HepG2 (cell line): Measurements from ENCODE around the gene GFOD1.

ENCODE experiments used
- CREB3 ChIP-seq: sonication (generic); formaldehyde crosslinking; IDR thresholded peaks from 2 replicates; pipeline ENCODE4 v1.5.0; 2020; ENCODE audit warnings: missing genetic modification reagents
- CTCF ChIP-seq: sonication (generic); formaldehyde crosslinking; IDR thresholded peaks from 2 replicates; pipeline ENCODE4 v1.5.0; 2020; ENCODE audit warnings: mild to moderate bottlenecking, missing genetic modification reagents, moderate library complexity
- TCF7L2 ChIP-seq: IDR thresholded peaks from 2 replicates; pipeline ENCODE4 v1.6.1; 2011; ENCODE audit warnings: mild to moderate bottlenecking, low read depth, low read length, moderate library complexity
- ZBTB26 ChIP-seq: IDR thresholded peaks from 2 replicates; pipeline ENCODE4 v1.6.1; 2016; ENCODE audit warnings: missing compliant biosample characterization, missing genetic modification reagents, borderline replicate concordance
- ZNF484 ChIP-seq: sonication (generic); formaldehyde crosslinking; IDR thresholded peaks from 2 replicates; pipeline ENCODE4 v1.5.1; 2020; ENCODE audit warnings: mild to moderate bottlenecking, low read depth, missing genetic modification reagents, borderline replicate concordance
- ZNF512 ChIP-seq: sonication (generic); formaldehyde crosslinking; IDR thresholded peaks from 2 replicates; pipeline ENCODE4 v1.4.0; 2020; ENCODE audit warnings: mild to moderate bottlenecking, missing genetic modification reagents

GRCh38 chr6:13428583-13429405 lies 58.6 kb downstream of the GFOD1 start:
- TF ChIP-seq CTCF (CRISPR knock-in tag) (peak; percentile 31; the same call in 1 of the 2 replicates), TCF7L2 (no peak), CREB3 (CRISPR knock-in tag) (no peak), ZBTB26 (CRISPR knock-in tag) (no peak), ZNF512 (CRISPR knock-in tag) (no peak), ZNF484 (no peak)
